H1 (cell line): ENCODE results near the gene CELSR1. TPM values are rescaled to one million over a fixed set of nuclear protein-coding genes. Genes with fewer than 3 reads are reported as not detected.
A peak's percentile ranks its signal among the peaks of the same experiment; 100 is the strongest.

Source experiments
- CTCF ChIA-PET: fragments of 300-600 bp; sonication (Branson Sonifier 250); formaldehyde crosslinking; loops from one replicate; lab custom pipeline; 2021; ENCODE audit not compliant: partially characterized antibody; lab: Charles Lee
- POLR2A ChIA-PET: fragments of 300-600 bp; sonication (Branson Sonifier 250); formaldehyde crosslinking; loops from one replicate; lab custom pipeline; 2021; ENCODE audit warnings: inconsistent platforms; ENCODE audit not compliant: partially characterized antibody; lab: Charles Lee
- DNase-seq, 2 experiments: peaks; one replicate each; pipeline versions ENCODE4 v3.0.0 to v3.0.0-alpha.2; 2010 to 2022; ENCODE audit warnings: low spot score in 2 of 2, low read depth in 1 of 2, mixed read lengths in 1 of 2
- FAIRE-seq: peaks from 2 replicates; lab custom pipeline; 2011; peaks lifted over from hg19 to GRCh38; lab: Jason Lieb, UNC
- H2AFZ ChIP-seq: 2 replicates; pipeline ENCODE4 v1.8.1; 2012; ENCODE audit warnings: low read length, inconsistent platforms
- H2AK5ac ChIP-seq: 2 replicates; pipeline ENCODE4 v1.6.1; 2013; ENCODE audit warnings: low read depth, low read length
- H2BK120ac ChIP-seq: replicated peaks from 2 replicates; pipeline ENCODE3; 2013; ENCODE audit warnings: low read depth, low read length, inconsistent platforms
- H2BK12ac ChIP-seq: 2 replicates; pipeline ENCODE4 v1.6.1; 2013; ENCODE audit warnings: low read depth, low read length
- H2BK15ac ChIP-seq: 2 replicates; pipeline ENCODE4 v1.6.1; 2013; ENCODE audit warnings: low read length
- H2BK20ac ChIP-seq: 2 replicates; pipeline ENCODE4 v1.6.1; 2013; ENCODE audit warnings: low read length
- H2BK5ac ChIP-seq: 2 replicates; pipeline ENCODE4 v1.6.1; 2013; ENCODE audit warnings: low read depth, low read length
- H3K14ac ChIP-seq: 2 replicates; pipeline ENCODE4 v1.6.1; 2013; ENCODE audit warnings: inconsistent platforms; ENCODE audit not compliant: insufficient read length
- H3K18ac ChIP-seq: 2 replicates; pipeline ENCODE4 v1.6.1; 2013; ENCODE audit warnings: low read length; ENCODE audit errors: extremely low read depth
- H3K23ac ChIP-seq: 2 replicates; pipeline ENCODE4 v1.6.1; 2013; ENCODE audit warnings: inconsistent platforms; ENCODE audit not compliant: insufficient read length
- H3K23me2 ChIP-seq: 2 replicates; pipeline ENCODE4 v1.6.1; 2013; ENCODE audit warnings: low read depth, low read length
- H3K27ac ChIP-seq: 2 replicates; pipeline ENCODE4 v1.6.1; 2011; ENCODE audit warnings: low read depth, low read length, inconsistent platforms
- H3K27me3 ChIP-seq, 4 experiments: replicated peaks in 1 of 4; 1 replicate in 1 of 4; 2 replicates in 3 of 4; pipeline versions ENCODE4 v1.6.1 to v1.8.1; 2011 to 2013; ENCODE audit warnings: low read length in 3 of 4, mild to moderate bottlenecking in 3 of 4, inconsistent platforms in 2 of 4, mixed read lengths in 2 of 4, moderate library complexity in 1 of 4; ENCODE audit not compliant: control insufficient read depth in 3 of 4, insufficient read depth in 3 of 4; ENCODE audit errors: extremely low read depth in 1 of 4
- H3K36me3 ChIP-seq, 4 experiments: 2 replicates each; pipeline versions ENCODE4 v1.6.1 to v1.8.1; 2011 to 2013; ENCODE audit warnings: mild to moderate bottlenecking in 4 of 4, low read length in 3 of 4, moderate library complexity in 2 of 4, control low read depth in 1 of 4, inconsistent platforms in 1 of 4; ENCODE audit not compliant: insufficient read depth in 4 of 4, control insufficient read depth in 2 of 4
- H3K4ac ChIP-seq: replicated peaks from 2 replicates; pipeline ENCODE3; 2013; ENCODE audit warnings: low read length, low read depth, mixed read lengths, inconsistent platforms; ENCODE audit not compliant: insufficient read length
- H3K4me1 ChIP-seq, 4 experiments: replicated peaks in 1 of 4; 1 replicate in 1 of 4; 2 replicates in 3 of 4; pipeline versions ENCODE4 v1.6.1 to v1.8.1; 2011 to 2013; ENCODE audit warnings: low read length in 3 of 4, inconsistent platforms in 2 of 4, mixed read lengths in 1 of 4; ENCODE audit not compliant: insufficient read depth in 4 of 4, control insufficient read depth in 3 of 4
- H3K4me2 ChIP-seq, 2 experiments: 2 replicates each; pipeline versions ENCODE4 v1.6.1 to v1.8.1; 2011 to 2013; ENCODE audit warnings: low read depth in 2 of 2, low read length in 2 of 2, control low read depth in 1 of 2, inconsistent platforms in 1 of 2, mild to moderate bottlenecking in 1 of 2; ENCODE audit not compliant: insufficient read depth in 1 of 2
- H3K4me3 ChIP-seq, 4 experiments: fragments of 200-600, 300-600 bp in 1 of 4; sonication (generic), shearing (Covaris generic), sonication (Bioruptor Twin) in 1 of 4; 2 replicates each; pipeline versions ENCODE4 v1.5.1 to v1.8.1; 2011 to 2016; ENCODE audit warnings: low read length in 4 of 4, low read depth in 3 of 4, control low read depth in 2 of 4, inconsistent platforms in 2 of 4, mild to moderate bottlenecking in 2 of 4, mixed read lengths in 1 of 4, moderate library complexity in 1 of 4; ENCODE audit not compliant: insufficient read depth in 2 of 4; ENCODE audit errors: extremely low read depth in 1 of 4
- H3K56ac ChIP-seq: replicated peaks from 2 replicates; pipeline ENCODE3; 2013; ENCODE audit warnings: low read depth, mild to moderate bottlenecking, mixed read lengths, low read length, inconsistent platforms; ENCODE audit not compliant: insufficient read length
- H3K79me1 ChIP-seq: 2 replicates; pipeline ENCODE4 v1.6.1; 2013; ENCODE audit warnings: low read depth, low read length, control low read depth
- H3K79me2 ChIP-seq, 2 experiments: 2 replicates each; pipeline versions ENCODE4 v1.6.1 to v1.8.1; 2012 to 2013; ENCODE audit warnings: low read length in 2 of 2, mild to moderate bottlenecking in 2 of 2, inconsistent platforms in 1 of 2; ENCODE audit not compliant: insufficient read depth in 2 of 2, control insufficient read depth in 1 of 2
- H3K9ac ChIP-seq, 4 experiments: replicated peaks in 1 of 4; 1 replicate in 1 of 4; 2 replicates in 3 of 4; pipeline versions ENCODE4 v1.6.1 to v1.8.1; 2011 to 2013; ENCODE audit warnings: low read depth in 3 of 4, low read length in 3 of 4, control low read depth in 2 of 4, mild to moderate bottlenecking in 2 of 4, moderate library complexity in 2 of 4, inconsistent platforms in 1 of 4; ENCODE audit errors: extremely low read depth in 1 of 4
- H3K9me3 ChIP-seq, 2 experiments: 2 replicates each; pipeline versions ENCODE4 v1.6.1 to v1.8.1; 2012 to 2013; ENCODE audit warnings: mild to moderate bottlenecking in 2 of 2, moderate library complexity in 2 of 2, control low read depth in 1 of 2, inconsistent platforms in 1 of 2, low read depth in 1 of 2, low read length in 1 of 2, mixed read lengths in 1 of 2; ENCODE audit not compliant: insufficient read depth in 2 of 2
- H4K20me1 ChIP-seq, 2 experiments: replicated peaks in 1 of 2; 2 replicates each; pipeline versions ENCODE3 to v1.8.1; 2011 to 2013; ENCODE audit warnings: inconsistent platforms in 2 of 2, low read length in 2 of 2, mild to moderate bottlenecking in 1 of 2; ENCODE audit not compliant: insufficient read depth in 2 of 2, control insufficient read depth in 1 of 2
- H4K5ac ChIP-seq: 2 replicates; pipeline ENCODE4 v1.6.1; 2013; ENCODE audit warnings: low read length, low read depth, mixed read lengths, inconsistent platforms; ENCODE audit not compliant: insufficient read length
- H4K8ac ChIP-seq: 2 replicates; pipeline ENCODE4 v1.8.0; 2013; ENCODE audit warnings: mild to moderate bottlenecking, moderate library complexity, low read length, inconsistent platforms; ENCODE audit not compliant: insufficient read depth; ENCODE audit errors: extremely low read depth
- H4K91ac ChIP-seq: replicated peaks from 2 replicates; pipeline ENCODE3; 2013; ENCODE audit warnings: low read length, mixed read lengths, inconsistent platforms; ENCODE audit not compliant: insufficient read length
- ATF2 ChIP-seq: IDR thresholded peaks from 2 replicates; pipeline ENCODE4 v1.6.1; 2012; ENCODE audit warnings: low read length, inconsistent platforms
- CHD1 ChIP-seq: IDR thresholded peaks from 2 replicates; pipeline ENCODE4 v1.6.1; 2012; ENCODE audit warnings: low read depth, low read length, improper control_type of control experiment
- FOSL1 ChIP-seq: IDR thresholded peaks from 2 replicates; pipeline ENCODE4 v1.6.1; 2011; ENCODE audit warnings: mild to moderate bottlenecking, low read depth, low read length, moderate library complexity; ENCODE audit not compliant: insufficient read depth
- PHF8 ChIP-seq: fragments of 200-600 bp; sonication (generic); conservative IDR thresholded peaks from 2 replicates; pipeline ENCODE4 v1.7.1; 2012; ENCODE audit warnings: low read depth, mild to moderate bottlenecking, inconsistent platforms, low read length, moderate library complexity
- POLR2AphosphoS5 ChIP-seq: IDR thresholded peaks from 2 replicates; pipeline ENCODE4 v1.6.1; 2011; ENCODE audit warnings: low read depth, low read length
- RAD21 ChIP-seq, 2 experiments: IDR thresholded peaks in 1 of 2; conservative IDR thresholded peaks in 1 of 2; 2 replicates each; pipeline ENCODE4 v1.6.1; 2011; ENCODE audit warnings: low read depth in 2 of 2, low read length in 2 of 2, improper control_type of control experiment in 1 of 2, inconsistent platforms in 1 of 2, mild to moderate bottlenecking in 1 of 2, moderate library complexity in 1 of 2
- RBBP5 ChIP-seq: IDR thresholded peaks from 2 replicates; pipeline ENCODE4 v1.7.1; 2012; ENCODE audit warnings: low read depth, mild to moderate bottlenecking, inconsistent platforms, low read length, moderate library complexity, borderline replicate concordance
- RXRA ChIP-seq: IDR thresholded peaks from 2 replicates; pipeline ENCODE4 v1.6.1; 2011; ENCODE audit warnings: low read depth, mild to moderate bottlenecking, low read length, moderate library complexity; ENCODE audit not compliant: insufficient read depth
- SUZ12 ChIP-seq: fragments of 200-600 bp; sonication (generic); IDR thresholded peaks from 2 replicates; pipeline ENCODE4 v1.6.1; 2012; ENCODE audit warnings: mild to moderate bottlenecking, inconsistent platforms, low read length, moderate library complexity, mixed read lengths
- ZNF274 ChIP-seq: IDR thresholded peaks from 2 replicates; pipeline ENCODE4 v1.7.0; 2012; ENCODE audit warnings: low read length, borderline replicate concordance; ENCODE audit errors: extremely low read depth
- WGBS, 2 experiments: shearing (Covaris generic) in 1 of 2; methylation state at CpG; one replicate each; pipeline versions ENCODE4 v1.1.6 to v1.1.7; 2013 to 2015; ENCODE audit warnings: low lambda C conversion rate in 2 of 2, mixed read lengths in 2 of 2, inconsistent platforms in 1 of 2, low coverage in 1 of 2, missing lambda C conversion rate in 1 of 2; ENCODE audit not compliant: insufficient replicate concordance in 2 of 2, insufficient coverage in 1 of 2, insufficient read length in 1 of 2; ENCODE audit errors: extremely low coverage in 1 of 2, missing lambda C conversion rate in 1 of 2; 5-methylcytosine and 5-hydroxymethylcytosine counted together
- polyA plus RNA-seq, 7 experiments: library from polyadenylated mRNA; depleted of rRNA in 3 of 7; stranded (reverse) in 5 of 7; unstranded in 2 of 7; fragments of >200 nt in 5 of 7; fragments of 200-250 nt in 2 of 7; gene quantifications; 1 replicate in 5 of 7; 2 replicates in 1 of 7; 4 replicates in 1 of 7; pipeline versions ENCODE4 v1.2.1 to v1.2.3, GENCODE V29; 2011 to 2013; ENCODE audit warnings: missing spikeins in 2 of 7, mixed read lengths in 2 of 7
- total RNA-seq: library from RNA; stranded (reverse); fragmentation: NEBNext Ultra II Directional; extraction: Animal tissue kit (Norgen Biotek cat#: 25700); gene quantifications from 2 replicates; pipeline ENCODE4 v1.2.1, GENCODE V29; 2021

The CELSR1 gene
- total and polyA plus RNA-seq, 2 of the 8 experiments (the other 6 are each of a cell fraction or from before 2014, with no cell fraction given): 9.0 to 12.4 TPM

- Histone ChIP-seq H2BK5ac (no peak overlapping the region), H3K9me3 (no peaks in the 10 kb centered on the region), H2BK15ac (peak overlapping the region; percentile 72; the same call in 1 of the 2 replicates), H3K4me1 (peaks cover 2 to 17% (median 14%) of the 10 kb centered on the region in 4 experiments), H3K4me3 (no peak overlapping the region), H3K4ac (no peak overlapping the region), H3K4me2 (no peak overlapping the region), H3K27ac (no peak overlapping the region), H3K79me1 (no peaks in the 10 kb centered on the region), H3K23me2 (no peaks in the 10 kb centered on the region), H4K20me1 (peaks cover 0 to 3% of the 10 kb centered on the region in 2 experiments), H3K56ac (no peak overlapping the region), H2AFZ (no peak overlapping the region), H3K14ac (no peak overlapping the region), H3K79me2 (no peaks in the 10 kb centered on the region), H2BK120ac (peak overlapping the region; percentile 33), H3K36me3 (no peaks in the 10 kb centered on the region), H2BK20ac (no peak overlapping the region), H2AK5ac (peak overlapping the region; percentile 77; the same call in 1 of the 2 replicates), H2BK12ac (0 out of 2 replicates have a peak overlapping the region, but pooled peaks have one; percentile 17), H3K9ac (no peak overlapping the region), H4K5ac (no peak overlapping the region), H3K18ac (no peak overlapping the region), H3K23ac (no peak overlapping the region), H4K8ac (peak overlapping the region; percentile 83; the same call in 1 of the 2 replicates), H3K27me3 (no peaks in the 10 kb centered on the region), H4K91ac (peak overlapping the region; percentile 40)
- CTCF ChIA-PET: interaction anchor here (0.7 to 1.1 kb wide), 4 partner anchors 12 to 578 kb away, joined by 3 to 4 read pairs (median 4); no protein-coding TSS in a partner anchor
- WGBS, 2 experiments: 87% methylated on average over 14 of the region's 14 CpGs; no CpG with 5 or more reads in 1 of the 2 experiments
- FAIRE-seq (no peak), DNase-seq (no peak)
- POLR2A ChIA-PET: interaction anchor here (0.7 kb wide), 1 partner anchor 94 kb away, joined by 3 read pairs; no protein-coding TSS in a partner anchor
- TF ChIP-seq RAD21 (IDR thresholded peaks at IDR 0.05 in 1 of 2, conservative IDR thresholded peaks at IDR 0.05 in 1 of 2; ENCODE audit: low read depth in 2 of 2, low read length in 2 of 2): no peak
- no peak for TF ChIP-seq ZNF274
- TF ChIP-seq SUZ12: no peak
- TF ChIP-seq PHF8: no peak
- no peak for TF ChIP-seq POLR2AphosphoS5
- no peak for TF ChIP-seq CHD1
- no peak for TF ChIP-seq RBBP5
- TF ChIP-seq ATF2: no peak
- TF ChIP-seq FOSL1: no peak
- TF ChIP-seq RXRA: no peak
Observed at GRCh38 chr22:46442217-46442853, 95.1 kb downstream of the CELSR1 start.
